NCI-H460 (cell line): ENCODE measurements around the gene KRT86. TPM values are rescaled to one million over a fixed set of nuclear protein-coding genes. Genes with fewer than 3 reads are reported as not detected.
"Not testable (repeated sequence)": the region's sequence is repeated elsewhere in the genome, so short reads cannot be mapped to it uniquely, and the experiment has no call there.

Source experiments
- DNase-seq: peaks from one replicate; pipeline ENCODE4 v3.0.0-alpha.2; 2016; ENCODE audit warnings: low read depth; ENCODE audit errors: extremely low read depth
- total RNA-seq: library from RNA; depleted of rRNA; stranded (reverse); fragments of >200 nt; shearing (Covaris generic); gene quantifications from 2 replicates; pipeline ENCODE4 v1.2.3, GENCODE V29; 2014

Gene KRT86
- total RNA-seq, 1 experiment from 2014 or later = 0.92 TPM

DNA sequence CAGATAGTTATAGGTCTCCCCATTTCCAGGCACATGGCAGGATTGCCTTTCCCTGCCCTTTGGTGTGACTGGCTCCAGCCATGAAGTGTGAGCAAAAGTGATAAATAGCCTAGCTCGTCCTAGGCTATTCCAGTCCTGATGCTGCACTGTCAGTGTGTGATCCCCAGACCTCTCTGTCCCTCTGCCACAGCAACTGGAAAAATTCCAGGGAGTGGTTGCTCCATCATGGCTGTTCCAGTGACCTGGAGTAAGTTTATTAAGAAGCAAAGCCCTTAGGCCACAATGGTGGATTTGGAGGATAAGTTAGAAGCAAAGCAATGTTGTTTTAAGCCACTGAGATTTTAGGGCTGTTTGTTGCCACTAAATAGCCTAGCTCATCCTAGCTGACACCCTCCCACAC, 56.6 kb downstream of the KRT86 start:
- no peak for DNase-seq

DNA sequence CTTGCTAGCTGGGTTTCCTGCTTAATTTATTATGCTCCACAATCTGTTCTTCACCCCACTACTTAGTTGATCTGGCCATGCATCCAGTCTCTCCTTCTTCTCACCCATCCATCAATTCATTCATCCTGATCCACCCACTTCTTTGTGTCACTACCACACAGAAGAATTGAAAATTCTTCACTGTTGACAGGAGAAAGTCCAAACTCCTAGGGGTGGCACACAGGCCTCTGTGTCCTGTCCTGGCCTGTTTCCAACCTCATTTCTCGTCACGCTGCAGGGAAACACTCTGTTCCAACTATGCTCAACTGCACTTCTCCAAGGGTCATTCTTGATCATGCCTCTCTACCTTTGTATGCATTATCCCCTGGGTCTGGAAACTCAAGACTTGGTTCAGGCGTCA, 57.4 kb downstream of the KRT86 start:
- no peak for DNase-seq

DNA sequence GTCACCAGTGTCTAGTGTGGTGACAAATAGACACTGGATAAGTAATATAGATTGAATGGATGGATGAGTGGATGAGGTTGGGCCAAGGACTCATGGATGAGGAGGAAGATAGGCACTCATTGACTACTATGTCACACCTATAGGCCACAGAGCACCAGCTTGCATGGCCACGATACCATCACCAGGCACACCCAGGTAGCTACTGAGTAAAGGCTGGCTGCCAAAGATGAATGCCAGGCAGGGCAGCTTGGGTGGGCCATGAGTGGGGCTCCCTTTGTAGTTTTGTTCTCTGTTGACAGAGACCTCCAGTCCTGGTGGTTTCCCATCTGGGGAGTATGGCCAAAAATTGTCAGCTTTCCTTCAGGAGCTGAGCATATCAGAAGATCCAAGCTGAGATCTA, 57.9 kb downstream of the KRT86 start:
- DNase-seq = no peak

DNA sequence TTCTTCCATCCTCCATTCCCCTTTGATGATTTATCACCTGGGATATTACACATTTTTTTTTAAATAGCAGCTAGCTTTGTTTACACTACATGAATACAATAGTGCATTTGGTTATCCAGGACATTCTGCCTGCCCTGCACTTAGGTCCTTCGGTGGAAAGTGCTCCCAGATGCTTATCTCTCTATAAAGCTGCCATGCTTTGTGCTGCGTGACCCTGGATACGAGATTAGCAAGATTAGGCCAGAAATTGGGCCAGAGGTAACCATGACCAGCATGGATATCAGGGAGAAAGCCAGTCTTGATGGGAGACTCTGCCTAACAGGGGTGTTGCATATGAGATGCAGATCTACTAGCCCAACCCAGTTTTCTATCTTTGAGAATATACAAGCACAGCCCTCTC, 58.9 kb downstream of the KRT86 start:
- no peak for DNase-seq

DNA sequence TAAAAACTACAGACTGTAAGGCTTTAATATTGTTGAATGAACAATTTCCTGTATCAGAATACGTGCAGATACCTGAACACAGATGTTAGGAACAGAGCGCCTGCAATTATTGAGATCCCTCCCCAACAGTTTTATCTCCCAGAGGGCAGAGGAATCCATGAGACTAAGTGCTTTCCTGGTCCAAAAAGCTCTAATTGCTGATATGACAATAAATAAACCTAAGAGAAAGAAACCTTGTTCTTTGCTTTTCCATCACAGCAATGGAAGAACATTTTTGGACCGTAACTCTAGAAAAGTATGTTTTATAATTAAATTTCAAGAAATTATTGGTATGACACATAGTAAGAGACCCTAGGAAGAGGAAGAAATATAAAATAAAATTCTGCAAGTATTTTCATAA, 59.7 kb downstream of the KRT86 start:
- no peak for DNase-seq

DNA sequence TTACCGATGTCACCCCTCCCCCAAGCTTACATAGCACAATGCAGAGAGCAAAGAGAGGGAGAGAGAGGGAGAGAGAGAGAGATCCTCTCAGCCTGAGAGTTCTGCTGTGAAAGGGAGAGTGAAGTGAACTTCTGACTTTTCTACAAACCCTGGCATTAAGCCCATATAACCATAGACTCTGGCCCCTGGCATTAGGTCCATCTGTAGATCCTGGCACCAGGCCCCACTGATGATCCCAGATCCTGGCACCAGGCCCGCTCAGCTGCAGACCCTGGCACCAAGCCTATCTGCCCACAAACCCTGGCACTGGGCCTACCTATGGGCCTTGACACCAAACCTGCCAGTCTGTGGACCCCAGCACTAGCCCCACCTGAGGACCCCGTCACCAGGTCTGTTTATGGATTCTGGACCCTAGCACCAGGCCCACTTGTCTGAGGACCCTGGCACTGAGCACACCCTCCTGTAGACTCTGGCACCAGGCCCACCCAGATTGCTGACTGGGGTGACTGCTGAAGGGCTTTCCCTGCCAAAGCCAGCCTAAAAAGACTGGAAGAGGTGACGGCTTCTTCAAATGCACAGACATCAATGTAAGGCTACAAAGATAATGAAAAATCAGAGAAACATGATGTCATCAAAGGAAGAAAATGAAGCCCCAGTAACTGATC, 61.3 kb downstream of the KRT86 start:
- DNase-seq = no peak

DNA sequence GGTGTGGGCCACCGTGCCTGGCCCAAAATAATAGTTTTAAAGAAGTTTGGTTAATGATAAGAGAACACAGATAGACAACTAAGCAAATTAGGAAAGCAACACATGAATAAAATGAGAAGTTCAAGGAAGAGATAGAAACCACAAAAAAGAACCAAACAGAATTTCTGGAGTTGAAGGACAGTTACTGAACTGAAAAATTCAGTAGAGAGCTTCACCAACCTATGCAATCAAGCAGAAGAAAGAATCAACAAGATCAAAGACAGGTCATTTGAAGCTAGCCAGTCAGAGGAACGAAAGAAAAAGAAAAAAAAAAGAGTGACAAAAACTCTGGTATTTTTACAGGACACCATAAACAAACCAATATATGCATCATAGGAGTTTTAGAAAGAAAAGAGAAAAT, 62.2 kb downstream of the KRT86 start:
- DNase-seq = no peak

DNA sequence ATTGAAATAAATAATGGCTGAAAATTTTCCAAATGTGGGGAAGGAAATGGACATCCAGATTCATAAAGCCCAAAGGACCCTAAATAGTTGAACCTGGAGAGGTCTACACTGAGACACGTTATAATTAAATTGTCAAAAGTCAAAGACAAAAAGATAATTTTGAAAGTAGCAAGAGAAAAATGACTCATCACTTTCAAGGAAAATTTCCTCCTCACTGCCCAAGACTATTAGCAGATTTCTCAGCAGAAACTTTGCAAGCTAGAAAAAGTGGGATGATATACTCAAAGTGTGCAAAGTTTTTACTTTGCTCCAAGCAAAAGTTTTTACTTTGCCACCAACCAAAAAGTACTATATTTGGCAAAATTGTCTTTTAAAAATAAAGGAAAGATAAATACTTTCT, 62.6 kb downstream of the KRT86 start:
- no peak for DNase-seq

DNA sequence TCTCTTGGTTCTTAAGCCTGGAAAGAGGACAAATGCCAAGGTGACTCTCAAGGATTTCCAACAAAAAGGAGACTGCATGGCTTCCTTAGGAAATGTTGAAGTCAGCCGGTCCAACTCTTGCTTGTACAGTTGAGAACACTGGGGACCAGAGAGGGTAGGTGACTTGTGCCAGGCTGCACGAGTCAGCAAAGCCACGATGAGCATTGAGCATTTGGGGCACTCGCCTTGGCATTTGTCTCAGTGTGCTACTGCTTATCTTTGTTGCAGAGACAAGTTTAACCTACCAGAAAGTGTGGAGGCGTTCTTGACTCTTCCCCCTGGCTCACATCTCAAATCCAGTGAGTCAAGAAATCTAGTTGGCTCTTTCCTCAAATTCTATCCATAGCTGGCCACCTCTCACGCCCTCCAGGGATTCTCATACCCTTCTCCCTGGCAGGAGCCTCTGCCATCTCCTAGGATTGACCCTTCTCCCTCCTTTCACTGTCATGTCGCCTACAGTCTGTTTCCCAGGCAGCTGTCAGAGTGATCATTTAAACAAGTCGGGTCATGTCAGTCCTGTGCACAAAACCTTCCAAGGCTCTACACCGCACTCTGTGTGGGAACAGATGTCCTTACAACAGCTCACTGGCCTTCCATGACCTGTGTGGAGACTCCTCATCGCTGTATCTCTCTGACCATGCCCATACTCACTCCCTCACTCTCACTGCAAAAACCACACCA, 64.0 kb downstream of the KRT86 start:
- no peak for DNase-seq

DNA sequence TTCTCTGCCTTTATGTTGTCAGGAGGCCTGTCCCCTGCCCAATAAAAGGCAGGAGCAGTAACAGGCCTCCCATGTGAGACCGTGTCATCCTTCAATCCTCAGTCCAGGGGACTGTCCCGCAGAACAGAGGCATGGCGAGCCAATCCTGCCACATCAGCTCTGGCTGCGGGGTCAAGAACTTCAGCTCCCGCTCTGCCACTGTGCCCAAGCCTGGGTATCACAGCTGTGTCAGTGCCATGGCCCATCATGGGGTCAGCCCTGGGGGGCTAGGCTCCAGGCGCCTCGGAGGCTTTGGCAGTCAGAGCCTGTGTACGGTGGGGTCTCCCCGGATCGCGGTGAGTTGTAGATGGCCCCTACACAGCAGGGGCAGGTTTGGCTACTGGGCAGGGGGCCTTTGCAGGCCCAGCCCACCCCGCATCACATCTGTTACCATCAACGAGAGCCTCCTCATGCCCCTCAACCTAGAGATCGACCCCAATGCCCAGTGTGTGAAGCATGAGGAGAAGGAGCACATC, 66.7 kb downstream of the KRT86 start:
- DNase-seq = no peak

DNA sequence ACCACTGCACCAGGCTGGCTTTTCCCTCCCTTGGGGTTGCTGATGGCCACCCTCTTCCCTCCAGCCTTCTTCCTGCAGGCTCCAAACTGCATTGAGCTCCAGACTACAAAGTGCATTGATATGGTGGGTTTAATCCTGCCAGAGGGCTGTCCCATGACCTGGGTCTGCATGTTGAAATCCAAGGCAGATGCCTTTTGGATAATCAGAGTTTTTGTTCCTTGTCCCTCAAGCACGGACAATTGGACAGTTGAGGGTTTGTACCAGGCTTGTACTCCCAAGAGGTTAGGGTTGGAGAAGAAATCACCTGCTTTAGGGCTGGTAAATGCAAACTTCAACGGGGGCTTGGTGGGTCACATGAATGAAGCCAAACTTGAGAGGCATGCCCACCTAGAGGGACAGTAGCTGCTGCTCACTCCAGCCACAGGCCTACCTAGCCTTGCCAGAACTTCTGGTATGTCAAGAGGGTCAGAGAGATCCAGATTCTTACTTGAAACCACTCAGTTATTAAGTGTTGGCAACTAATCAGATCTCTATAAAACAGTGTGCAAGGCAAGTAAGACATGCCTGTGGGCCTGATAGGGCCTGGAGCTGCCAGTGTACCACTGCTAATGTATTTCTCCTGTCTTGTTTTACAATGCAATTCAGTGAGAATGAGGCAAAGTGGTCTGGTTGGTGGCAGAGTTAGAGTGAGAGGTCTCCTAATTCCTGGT, 68.5 kb downstream of the KRT86 start:
- no peak for DNase-seq

DNA sequence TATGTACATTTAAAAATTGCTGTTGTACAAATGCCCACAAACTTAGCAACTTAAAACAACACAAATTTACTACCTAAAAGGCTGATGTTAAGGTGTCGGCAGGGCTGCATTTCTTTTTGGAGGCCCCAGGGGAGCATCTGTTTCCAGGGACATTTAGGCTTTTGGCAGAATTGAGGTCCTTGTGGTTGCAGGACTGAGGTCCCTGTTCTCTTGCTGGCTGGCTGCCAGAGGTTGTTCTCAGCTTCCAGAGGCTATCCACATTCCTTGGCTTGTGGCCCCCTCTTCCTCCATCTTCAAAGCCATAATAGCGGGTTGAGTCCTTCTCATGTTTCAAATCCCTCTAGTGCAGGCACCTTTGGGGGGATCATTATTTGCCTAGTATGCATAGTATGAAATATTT, 69.1 kb downstream of the KRT86 start:
- no peak for DNase-seq

DNA sequence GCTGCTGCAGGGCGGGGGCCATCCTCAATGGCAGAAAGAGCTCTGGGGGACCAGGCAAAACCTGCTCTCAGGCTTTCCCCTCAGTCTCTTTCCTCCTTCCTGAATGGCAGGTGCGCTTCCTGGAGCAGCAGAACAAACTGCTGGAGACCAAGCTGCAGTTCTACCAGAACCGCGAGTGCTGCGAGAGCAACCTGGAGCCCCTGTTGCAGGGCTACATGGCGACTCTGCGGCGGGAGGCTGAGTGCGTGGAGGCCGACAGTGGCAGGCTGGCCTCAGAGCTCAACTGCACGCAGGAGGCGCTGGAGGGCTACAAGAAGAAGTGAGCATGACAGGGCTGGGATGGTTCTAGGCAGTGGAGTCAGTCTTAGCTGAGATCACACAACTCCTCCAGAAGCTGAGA, 69.7 kb downstream of the KRT86 start:
- no peak for DNase-seq

DNA sequence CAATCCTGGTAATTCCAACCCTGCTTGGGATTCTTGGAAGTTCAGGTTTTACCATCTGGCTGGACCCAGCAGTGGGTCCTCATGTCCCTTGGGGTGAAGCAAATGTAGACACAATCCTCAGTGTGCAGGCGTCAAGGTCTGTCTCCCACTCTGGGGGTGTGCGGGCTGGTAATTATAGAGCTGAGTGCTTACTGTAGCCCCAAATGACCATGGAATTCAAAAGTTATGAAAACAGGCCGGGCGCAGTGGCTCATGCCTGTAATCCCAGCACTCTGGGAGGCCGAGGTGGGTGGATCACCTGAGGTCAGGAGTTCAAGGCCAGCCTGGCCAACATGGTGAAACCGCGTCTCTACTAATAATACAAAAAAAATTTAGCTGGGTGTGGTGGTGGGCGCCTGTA, 70.6 kb downstream of the KRT86 start:
- not testable (repeated sequence) for DNase-seq

DNA sequence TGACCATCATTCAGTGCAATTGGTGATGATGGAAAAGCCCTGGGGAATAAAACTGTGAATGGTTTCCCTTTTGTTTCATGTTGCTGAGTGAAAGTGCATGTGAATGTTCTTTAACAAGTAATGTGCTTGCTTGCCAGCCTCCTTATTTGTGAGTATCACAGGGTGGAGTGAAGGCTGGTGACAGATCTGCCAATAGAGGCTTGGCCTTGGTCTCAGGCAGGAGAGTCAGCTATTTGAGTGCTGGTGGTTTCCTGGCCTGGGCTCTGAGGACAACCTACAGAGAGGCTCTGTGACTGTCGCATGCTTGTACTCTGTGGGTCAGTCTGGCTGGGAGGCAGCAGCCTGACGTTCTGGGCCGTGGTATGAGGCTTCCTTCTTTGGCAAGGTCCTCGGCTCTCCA, 72.1 kb downstream of the KRT86 start:
- DNase-seq = no peak

DNA sequence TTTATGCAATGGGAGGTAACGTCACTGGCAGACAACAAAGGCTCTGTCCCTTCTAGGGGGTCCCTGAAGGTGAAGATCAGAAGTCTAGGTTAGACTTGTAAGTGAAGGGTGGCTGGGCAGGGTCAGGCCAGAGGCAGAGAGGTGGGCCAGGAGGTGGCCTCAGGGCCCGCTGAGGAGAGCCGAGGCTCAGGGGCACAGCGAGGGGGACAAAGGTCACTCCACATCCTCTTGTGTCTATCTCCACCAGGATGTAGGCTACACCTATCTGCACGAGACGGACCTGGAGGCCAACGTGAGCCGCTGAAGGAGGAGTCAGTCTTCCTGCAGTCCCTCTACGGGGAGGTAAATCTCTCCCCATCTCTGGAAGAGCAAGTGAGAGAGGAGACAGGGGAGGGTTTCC, 72.6 kb downstream of the KRT86 start:
- no peak for DNase-seq

DNA sequence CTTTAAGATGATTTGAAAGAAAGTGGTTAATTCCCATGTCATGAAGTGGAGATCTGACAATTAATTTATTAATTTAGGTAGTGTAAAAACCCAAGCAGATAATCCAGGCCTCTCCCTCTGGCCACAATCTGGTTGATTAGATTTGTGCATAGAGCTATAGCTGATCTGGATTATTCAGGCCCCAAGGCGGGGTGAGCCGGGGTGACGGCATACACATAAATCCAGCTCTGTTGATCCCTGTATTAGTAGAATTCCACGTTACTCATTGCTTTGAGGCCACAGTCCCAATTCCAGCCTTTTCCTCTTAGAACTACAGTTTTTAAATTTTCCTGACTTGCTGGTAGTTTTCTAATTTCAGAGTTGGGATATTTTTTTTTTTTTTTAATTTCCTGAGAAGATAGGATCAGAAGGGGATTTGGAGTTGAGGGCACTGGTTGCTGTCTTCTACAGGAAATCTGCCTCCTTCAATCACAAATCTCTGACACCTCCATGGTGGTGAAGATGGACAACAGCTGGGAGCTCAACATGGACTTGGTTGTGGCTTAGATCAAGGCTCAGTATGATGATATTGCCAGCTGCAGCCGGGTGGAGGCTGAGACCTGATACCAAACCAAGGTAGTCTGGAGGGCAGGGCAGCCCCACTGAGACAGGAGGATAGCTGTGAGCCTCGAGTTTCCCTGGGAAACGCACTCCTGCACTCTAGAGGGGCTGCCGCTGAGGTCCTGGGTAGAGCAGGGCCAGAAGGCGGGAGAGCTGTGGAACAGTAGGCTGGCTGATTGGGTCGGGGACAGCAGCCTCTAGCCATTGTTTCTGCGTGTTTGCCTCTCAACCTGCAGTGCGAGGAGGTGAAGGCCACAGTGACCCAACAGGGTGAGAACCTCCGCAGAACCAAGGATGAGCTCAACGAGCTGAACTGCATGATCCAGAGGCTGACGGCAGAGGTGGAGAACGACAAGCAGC, 73.4 kb downstream of the KRT86 start:
- no peak for DNase-seq

DNA sequence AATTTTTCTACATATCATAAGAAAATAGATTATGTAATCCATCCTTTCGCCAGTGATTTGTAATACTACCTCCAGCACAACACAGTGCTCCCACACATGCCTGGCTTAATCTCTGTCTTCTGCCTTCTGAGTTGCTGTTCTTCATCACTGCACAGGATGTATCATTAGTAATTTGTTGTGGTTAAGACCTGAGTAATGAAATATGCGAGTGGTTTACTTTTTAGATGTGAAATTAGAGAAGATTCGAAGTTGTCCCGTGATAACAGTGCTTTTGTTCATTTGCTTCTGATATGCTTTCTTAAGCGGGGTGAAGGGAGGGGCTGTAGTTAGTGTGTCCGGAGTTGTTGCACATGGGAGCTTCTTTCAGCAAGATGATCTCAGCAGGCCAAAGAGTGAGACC, 74.8 kb downstream of the KRT86 start:
- no peak for DNase-seq

DNA sequence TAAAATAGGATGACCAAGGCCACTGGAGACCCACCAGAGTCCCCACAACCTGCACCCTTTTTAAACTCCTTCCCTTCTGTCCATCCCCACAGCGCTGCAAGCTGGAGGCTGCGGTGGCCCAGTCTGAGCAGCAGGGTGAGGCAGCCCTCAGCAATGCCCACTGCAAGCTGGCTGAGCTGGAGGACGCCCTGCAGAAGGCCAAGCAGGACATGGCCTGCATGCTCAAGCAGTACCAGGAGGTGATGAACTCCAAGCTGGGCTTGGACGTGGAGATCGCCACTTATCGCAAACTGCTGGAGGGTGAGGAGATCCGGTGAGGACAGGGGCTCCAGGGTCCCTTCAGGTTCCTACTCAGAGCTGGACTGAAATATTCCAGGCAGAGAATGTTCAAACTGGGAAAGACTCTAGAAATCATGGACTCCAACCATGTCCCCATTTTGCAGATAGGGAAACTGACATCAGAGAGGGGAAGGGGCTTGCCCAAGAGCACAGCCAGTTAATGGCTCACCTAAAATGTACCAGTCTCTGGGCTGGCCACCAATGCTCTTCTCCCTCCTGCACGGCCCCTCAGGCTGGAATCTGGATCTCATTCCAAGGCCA, 75.7 kb downstream of the KRT86 start:
- no peak for DNase-seq

DNA sequence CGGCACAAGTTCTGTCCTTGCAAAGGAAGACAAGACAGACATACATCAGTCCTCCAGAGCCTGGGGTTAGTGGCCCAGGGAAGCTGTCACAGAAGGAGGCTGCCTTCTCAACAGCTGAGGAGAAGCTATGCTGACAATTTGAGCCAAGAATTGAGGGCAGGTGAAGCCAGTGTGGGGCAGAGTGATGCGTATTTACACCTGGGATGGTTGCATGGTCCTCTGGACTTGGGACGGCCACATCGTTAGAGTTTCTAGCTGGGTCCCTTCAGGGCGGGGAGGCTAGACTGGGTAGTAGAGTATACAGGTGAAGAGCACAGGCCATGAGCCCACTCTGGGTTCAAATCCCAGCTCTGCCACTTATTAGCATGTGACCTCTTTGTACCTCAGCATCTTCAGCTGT, 76.3 kb downstream of the KRT86 start:
- DNase-seq = no peak
